Loucy (cell line): ENCODE data around the gene GCA.

Experiments
- H2AFZ ChIP-seq: fragments of 200-600 bp; sonication (generic); 2 replicates; pipeline ENCODE4 v1.6.0; 2016; ENCODE audit warnings: antibody characterized with exemption, mild to moderate bottlenecking, low read length, moderate library complexity
- H3F3A ChIP-seq: fragments of 200-600 bp; 2 replicates; pipeline ENCODE4 v1.6.0; 2016; ENCODE audit warnings: antibody characterized with exemption, low read depth, mild to moderate bottlenecking
- H3K27me3 ChIP-seq: fragments of 200-600 bp; sonication (generic); 2 replicates; pipeline ENCODE4 v1.6.1; 2014; ENCODE audit warnings: low read length, mild to moderate bottlenecking; ENCODE audit not compliant: insufficient read depth, poor library complexity, severe bottlenecking
- H3K36me3 ChIP-seq: fragments of 200-600 bp; sonication (generic); 2 replicates; pipeline ENCODE4 v1.6.1; 2016; ENCODE audit warnings: low read length; ENCODE audit not compliant: insufficient read depth
- H3K4me1 ChIP-seq: fragments of 200-600 bp; sonication (generic); 2 replicates; pipeline ENCODE4 v1.5.1; 2014; ENCODE audit warnings: low read length, mild to moderate bottlenecking; ENCODE audit not compliant: insufficient read depth, poor library complexity, severe bottlenecking
- H3K4me2 ChIP-seq: fragments of 200-600 bp; sonication (generic); 2 replicates; pipeline ENCODE4 v1.6.0; 2014; ENCODE audit warnings: antibody characterized with exemption, low read length, low read depth, mild to moderate bottlenecking; ENCODE audit not compliant: poor library complexity, severe bottlenecking
- H3K4me3 ChIP-seq: fragments of 200-600 bp; sonication (generic); 2 replicates; pipeline ENCODE4 v1.5.1; 2014; ENCODE audit warnings: low read length, mild to moderate bottlenecking, mixed read lengths; ENCODE audit not compliant: poor library complexity, severe bottlenecking
- H3K79me2 ChIP-seq: fragments of 200-600 bp; sonication (generic); 2 replicates; pipeline ENCODE4 v1.6.1; 2014; ENCODE audit warnings: low read length; ENCODE audit not compliant: insufficient read depth
- H3K9ac ChIP-seq: fragments of 200-600 bp; sonication (generic); 2 replicates; pipeline ENCODE4 v1.6.0; 2014; ENCODE audit warnings: mild to moderate bottlenecking, low read depth, low read length, moderate library complexity; ENCODE audit not compliant: poor library complexity, severe bottlenecking
- H3K9me2 ChIP-seq: fragments of 200-600 bp; sonication (generic); replicated peaks from 2 replicates; pipeline ENCODE4 v1.6.1; 2016; ENCODE audit warnings: low read depth, low read length, mixed read lengths
- H3K9me3 ChIP-seq: fragments of 200-600 bp; sonication (generic); 2 replicates; pipeline ENCODE4 v1.6.1; 2014; ENCODE audit warnings: mild to moderate bottlenecking, antibody characterized with exemption, low read length, low read depth; ENCODE audit not compliant: insufficient read depth
- H4K20me1 ChIP-seq: fragments of 200-600 bp; sonication (generic); 2 replicates; pipeline ENCODE4 v1.6.0; 2014; ENCODE audit warnings: antibody characterized with exemption, low read length, mild to moderate bottlenecking; ENCODE audit not compliant: insufficient read depth, poor library complexity, severe bottlenecking
- EZH2phosphoT487 ChIP-seq: fragments of 200-600 bp; IDR thresholded peaks from 2 replicates; pipeline ENCODE4 v1.6.1; 2018; ENCODE audit warnings: antibody characterized with exemption, mild to moderate bottlenecking, moderate library complexity, borderline replicate concordance
- TF ChIP-seq, protein P1 (sequence below): fragments of 200-600 bp; sonication (generic); conservative IDR thresholded peaks from 2 replicates; pipeline ENCODE4 v1.5.1; 2014; ENCODE audit warnings: mild to moderate bottlenecking, antibody characterized with exemption, low read length

GCA gene

DNA sequence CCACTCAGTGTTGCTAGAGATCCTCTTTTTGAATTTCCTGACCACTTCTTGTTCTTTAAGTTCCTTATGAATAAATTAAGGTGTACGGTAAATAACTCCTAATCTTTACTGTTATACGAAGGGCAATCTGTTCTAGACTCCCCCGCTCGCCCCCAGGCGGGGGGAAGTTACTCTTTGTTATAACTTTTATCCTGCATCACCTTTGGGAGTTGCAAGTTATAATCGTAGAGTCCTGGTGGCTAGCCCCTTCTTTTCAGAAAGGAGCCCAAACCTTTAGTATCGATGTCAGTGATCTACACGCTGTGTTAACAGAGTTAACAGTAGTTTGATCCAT lies 652 bp downstream of the GCA start:
- TF ChIP-seq EZH2phosphoT487 = no peak
- TF ChIP-seq, protein P1, sequence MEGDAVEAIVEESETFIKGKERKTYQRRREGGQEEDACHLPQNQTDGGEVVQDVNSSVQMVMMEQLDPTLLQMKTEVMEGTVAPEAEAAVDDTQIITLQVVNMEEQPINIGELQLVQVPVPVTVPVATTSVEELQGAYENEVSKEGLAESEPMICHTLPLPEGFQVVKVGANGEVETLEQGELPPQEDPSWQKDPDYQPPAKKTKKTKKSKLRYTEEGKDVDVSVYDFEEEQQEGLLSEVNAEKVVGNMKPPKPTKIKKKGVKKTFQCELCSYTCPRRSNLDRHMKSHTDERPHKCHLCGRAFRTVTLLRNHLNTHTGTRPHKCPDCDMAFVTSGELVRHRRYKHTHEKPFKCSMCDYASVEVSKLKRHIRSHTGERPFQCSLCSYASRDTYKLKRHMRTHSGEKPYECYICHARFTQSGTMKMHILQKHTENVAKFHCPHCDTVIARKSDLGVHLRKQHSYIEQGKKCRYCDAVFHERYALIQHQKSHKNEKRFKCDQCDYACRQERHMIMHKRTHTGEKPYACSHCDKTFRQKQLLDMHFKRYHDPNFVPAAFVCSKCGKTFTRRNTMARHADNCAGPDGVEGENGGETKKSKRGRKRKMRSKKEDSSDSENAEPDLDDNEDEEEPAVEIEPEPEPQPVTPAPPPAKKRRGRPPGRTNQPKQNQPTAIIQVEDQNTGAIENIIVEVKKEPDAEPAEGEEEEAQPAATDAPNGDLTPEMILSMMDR = no peak
- H3K4me3 ChIP-seq = no peak overlapping the region
- no peak overlapping the region for H3K4me2 ChIP-seq
- H3F3A ChIP-seq = no peaks in the 10 kb centered on the region
- no peaks in the 10 kb centered on the region for H3K4me1 ChIP-seq
- H3K9ac ChIP-seq = no peak overlapping the region
- H3K9me3 ChIP-seq = no peaks in the 10 kb centered on the region
- H3K79me2 ChIP-seq = no peaks in the 10 kb centered on the region
- no peaks in the 10 kb centered on the region for H4K20me1 ChIP-seq
- no peaks in the 10 kb centered on the region for H3K36me3 ChIP-seq
- no peaks in the 10 kb centered on the region for H3K9me2 ChIP-seq
- no peak overlapping the region for H2AFZ ChIP-seq
- no peaks in the 10 kb centered on the region for H3K27me3 ChIP-seq

DNA sequence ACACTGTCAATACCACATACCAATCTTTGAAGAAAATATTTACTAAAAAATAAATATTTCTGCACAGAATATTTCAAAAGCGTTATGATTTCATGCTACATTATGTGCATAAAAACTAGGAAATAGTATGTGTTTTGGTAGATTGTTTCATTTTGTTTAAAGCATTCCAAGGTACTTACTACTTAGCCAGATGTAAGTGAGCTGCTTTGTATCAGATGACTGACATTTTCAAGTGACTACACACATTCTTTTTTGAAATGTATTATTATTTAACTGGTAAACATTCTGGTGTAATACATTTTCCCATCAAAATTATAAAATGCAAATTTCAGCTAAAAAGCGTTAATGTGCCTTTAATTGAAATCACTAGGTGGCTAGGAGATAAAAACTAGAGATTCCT lies 21.5 kb downstream of the GCA start:
- Histone ChIP-seq H3K9ac (no peak overlapping the region), H3K4me2 (no peak overlapping the region), H3F3A (no peaks in the 10 kb centered on the region), H4K20me1 (no peaks in the 10 kb centered on the region), H3K9me2 (no peaks in the 10 kb centered on the region), H3K36me3 (no peaks in the 10 kb centered on the region), H2AFZ (no peak overlapping the region), H3K27me3 (no peaks in the 10 kb centered on the region), H3K79me2 (no peaks in the 10 kb centered on the region), H3K4me1 (no peaks in the 10 kb centered on the region), H3K9me3 (no peaks in the 10 kb centered on the region), H3K4me3 (no peak overlapping the region)
- no peak for TF ChIP-seq EZH2phosphoT487
- TF ChIP-seq, protein P1 = no peak

DNA sequence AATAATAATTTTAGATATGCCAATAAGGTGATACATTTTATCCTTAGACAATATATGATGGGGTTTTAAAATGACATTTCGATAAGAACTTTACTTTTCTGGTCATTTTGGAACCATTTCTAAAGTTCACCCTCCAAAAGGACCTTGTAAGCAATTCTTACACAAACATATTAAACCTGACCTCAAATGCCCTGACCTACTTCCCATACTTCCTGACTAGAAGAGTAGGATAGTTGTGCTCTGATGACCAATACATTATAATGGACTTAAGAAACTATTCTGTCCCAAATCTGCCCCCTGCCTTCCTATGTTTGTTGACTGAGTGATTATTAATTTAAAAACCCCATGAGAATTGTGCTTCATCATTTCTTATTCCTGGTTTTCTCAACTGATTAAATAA lies 24.6 kb downstream of the GCA start:
- H3K4me2 ChIP-seq = no peak overlapping the region

More for the DNA sequence above, 24.6 kb downstream of the GCA start:
- H3F3A ChIP-seq = no peaks in the 10 kb centered on the region
- no peak overlapping the region for H3K4me3 ChIP-seq
- H3K27me3 ChIP-seq = no peaks in the 10 kb centered on the region
- no peaks in the 10 kb centered on the region for H3K79me2 ChIP-seq
- no peak overlapping the region for H3K9ac ChIP-seq
- no peaks in the 10 kb centered on the region for H3K4me1 ChIP-seq
- no peaks in the 10 kb centered on the region for H3K9me2 ChIP-seq
- no peak for TF ChIP-seq EZH2phosphoT487
- TF ChIP-seq, protein P1 = no peak
- H3K9me3 ChIP-seq = no peaks in the 10 kb centered on the region
- no peaks in the 10 kb centered on the region for H4K20me1 ChIP-seq
- H2AFZ ChIP-seq = no peak overlapping the region
- H3K36me3 ChIP-seq = no peaks in the 10 kb centered on the region
